Measurements from ENCODE around the gene SMAD6. TPM values are rescaled to one million over a fixed set of nuclear protein-coding genes. Genes with fewer than 3 reads are reported as not detected.

SMAD6 gene
- total and polyA plus RNA-seq, 2 experiments from 2014 or later: 1.6 to 15.7 TPM

GRCh38 chr15:66698971-66699370, 3.1 kb upstream of the SMAD6 start (continued):
- TF ChIP-seq, protein P1, sequence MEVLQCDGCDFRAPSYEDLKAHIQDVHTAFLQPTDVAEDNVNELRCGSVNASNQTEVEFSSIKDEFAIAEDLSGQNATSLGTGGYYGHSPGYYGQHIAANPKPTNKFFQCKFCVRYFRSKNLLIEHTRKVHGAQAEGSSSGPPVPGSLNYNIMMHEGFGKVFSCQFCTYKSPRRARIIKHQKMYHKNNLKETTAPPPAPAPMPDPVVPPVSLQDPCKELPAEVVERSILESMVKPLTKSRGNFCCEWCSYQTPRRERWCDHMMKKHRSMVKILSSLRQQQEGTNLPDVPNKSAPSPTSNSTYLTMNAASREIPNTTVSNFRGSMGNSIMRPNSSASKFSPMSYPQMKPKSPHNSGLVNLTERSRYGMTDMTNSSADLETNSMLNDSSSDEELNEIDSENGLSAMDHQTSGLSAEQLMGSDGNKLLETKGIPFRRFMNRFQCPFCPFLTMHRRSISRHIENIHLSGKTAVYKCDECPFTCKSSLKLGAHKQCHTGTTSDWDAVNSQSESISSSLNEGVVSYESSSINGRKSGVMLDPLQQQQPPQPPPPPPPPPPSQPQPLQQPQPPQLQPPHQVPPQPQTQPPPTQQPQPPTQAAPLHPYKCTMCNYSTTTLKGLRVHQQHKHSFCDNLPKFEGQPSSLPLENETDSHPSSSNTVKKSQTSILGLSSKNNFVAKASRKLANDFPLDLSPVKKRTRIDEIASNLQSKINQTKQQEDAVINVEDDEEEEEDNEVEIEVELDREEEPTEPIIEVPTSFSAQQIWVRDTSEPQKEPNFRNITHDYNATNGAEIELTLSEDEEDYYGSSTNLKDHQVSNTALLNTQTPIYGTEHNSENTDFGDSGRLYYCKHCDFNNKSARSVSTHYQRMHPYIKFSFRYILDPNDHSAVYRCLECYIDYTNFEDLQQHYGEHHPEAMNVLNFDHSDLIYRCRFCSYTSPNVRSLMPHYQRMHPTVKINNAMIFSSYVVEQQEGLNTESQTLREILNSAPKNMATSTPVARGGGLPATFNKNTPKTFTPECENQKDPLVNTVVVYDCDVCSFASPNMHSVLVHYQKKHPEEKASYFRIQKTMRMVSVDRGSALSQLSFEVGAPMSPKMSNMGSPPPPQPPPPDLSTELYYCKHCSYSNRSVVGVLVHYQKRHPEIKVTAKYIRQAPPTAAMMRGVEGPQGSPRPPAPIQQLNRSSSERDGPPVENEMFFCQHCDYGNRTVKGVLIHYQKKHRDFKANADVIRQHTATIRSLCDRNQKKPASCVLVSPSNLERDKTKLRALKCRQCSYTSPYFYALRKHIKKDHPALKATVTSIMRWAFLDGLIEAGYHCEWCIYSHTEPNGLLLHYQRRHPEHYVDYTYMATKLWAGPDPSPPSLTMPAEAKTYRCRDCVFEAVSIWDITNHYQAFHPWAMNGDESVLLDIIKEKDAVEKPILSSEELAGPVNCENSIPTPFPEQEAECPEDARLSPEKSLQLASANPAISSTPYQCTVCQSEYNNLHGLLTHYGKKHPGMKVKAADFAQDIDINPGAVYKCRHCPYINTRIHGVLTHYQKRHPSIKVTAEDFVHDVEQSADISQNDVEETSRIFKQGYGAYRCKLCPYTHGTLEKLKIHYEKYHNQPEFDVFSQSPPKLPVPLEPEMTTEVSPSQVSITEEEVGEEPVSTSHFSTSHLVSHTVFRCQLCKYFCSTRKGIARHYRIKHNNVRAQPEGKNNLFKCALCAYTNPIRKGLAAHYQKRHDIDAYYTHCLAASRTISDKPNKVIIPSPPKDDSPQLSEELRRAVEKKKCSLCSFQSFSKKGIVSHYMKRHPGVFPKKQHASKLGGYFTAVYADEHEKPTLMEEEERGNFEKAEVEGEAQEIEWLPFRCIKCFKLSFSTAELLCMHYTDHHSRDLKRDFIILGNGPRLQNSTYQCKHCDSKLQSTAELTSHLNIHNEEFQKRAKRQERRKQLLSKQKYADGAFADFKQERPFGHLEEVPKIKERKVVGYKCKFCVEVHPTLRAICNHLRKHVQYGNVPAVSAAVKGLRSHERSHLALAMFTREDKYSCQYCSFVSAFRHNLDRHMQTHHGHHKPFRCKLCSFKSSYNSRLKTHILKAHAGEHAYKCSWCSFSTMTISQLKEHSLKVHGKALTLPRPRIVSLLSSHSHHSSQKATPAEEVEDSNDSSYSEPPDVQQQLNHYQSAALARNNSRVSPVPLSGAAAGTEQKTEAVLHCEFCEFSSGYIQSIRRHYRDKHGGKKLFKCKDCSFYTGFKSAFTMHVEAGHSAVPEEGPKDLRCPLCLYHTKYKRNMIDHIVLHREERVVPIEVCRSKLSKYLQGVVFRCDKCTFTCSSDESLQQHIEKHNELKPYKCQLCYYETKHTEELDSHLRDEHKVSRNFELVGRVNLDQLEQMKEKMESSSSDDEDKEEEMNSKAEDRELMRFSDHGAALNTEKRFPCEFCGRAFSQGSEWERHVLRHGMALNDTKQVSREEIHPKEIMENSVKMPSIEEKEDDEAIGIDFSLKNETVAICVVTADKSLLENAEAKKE (CRISPR knock-in tag; IDR thresholded peaks at IDR 0.05): no peak
- TF ChIP-seq POLR2AphosphoS5 (IDR thresholded peaks at IDR 0.05; ENCODE audit: low read depth) (no peak), NANOG (IDR thresholded peaks at IDR 0.05; ENCODE audit: borderline replicate concordance) (no peak), CREB1 (CRISPR knock-in tag; IDR thresholded peaks at IDR 0.05; ENCODE audit: low read depth) (no peak), STAT1 (IDR thresholded peaks at IDR 0.05; ENCODE audit: unreplicated experiment) (no peak), ZNF331 (CRISPR knock-in tag; IDR thresholded peaks at IDR 0.05; ENCODE audit: low read depth) (no peak)
- TF ChIP-seq, protein P2, sequence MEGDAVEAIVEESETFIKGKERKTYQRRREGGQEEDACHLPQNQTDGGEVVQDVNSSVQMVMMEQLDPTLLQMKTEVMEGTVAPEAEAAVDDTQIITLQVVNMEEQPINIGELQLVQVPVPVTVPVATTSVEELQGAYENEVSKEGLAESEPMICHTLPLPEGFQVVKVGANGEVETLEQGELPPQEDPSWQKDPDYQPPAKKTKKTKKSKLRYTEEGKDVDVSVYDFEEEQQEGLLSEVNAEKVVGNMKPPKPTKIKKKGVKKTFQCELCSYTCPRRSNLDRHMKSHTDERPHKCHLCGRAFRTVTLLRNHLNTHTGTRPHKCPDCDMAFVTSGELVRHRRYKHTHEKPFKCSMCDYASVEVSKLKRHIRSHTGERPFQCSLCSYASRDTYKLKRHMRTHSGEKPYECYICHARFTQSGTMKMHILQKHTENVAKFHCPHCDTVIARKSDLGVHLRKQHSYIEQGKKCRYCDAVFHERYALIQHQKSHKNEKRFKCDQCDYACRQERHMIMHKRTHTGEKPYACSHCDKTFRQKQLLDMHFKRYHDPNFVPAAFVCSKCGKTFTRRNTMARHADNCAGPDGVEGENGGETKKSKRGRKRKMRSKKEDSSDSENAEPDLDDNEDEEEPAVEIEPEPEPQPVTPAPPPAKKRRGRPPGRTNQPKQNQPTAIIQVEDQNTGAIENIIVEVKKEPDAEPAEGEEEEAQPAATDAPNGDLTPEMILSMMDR (conservative IDR thresholded peaks at IDR 0.05; ENCODE audit: low read depth in 2 of 2): no peak
- TF ChIP-seq, protein P3, sequence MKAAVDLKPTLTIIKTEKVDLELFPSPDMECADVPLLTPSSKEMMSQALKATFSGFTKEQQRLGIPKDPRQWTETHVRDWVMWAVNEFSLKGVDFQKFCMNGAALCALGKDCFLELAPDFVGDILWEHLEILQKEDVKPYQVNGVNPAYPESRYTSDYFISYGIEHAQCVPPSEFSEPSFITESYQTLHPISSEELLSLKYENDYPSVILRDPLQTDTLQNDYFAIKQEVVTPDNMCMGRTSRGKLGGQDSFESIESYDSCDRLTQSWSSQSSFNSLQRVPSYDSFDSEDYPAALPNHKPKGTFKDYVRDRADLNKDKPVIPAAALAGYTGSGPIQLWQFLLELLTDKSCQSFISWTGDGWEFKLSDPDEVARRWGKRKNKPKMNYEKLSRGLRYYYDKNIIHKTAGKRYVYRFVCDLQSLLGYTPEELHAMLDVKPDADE (IDR thresholded peaks at IDR 0.05): no peak
